HEK293T (cell line): ENCODE data around the gene SURF1.

ENCODE experiments used
- CTCF ChIA-PET: fragments of 350-600 bp; formaldehyde crosslinking; extraction: SDS; loops from one replicate; lab custom pipeline; 2021; ENCODE audit warnings: antibody characterized with exemption, inconsistent platforms; lab: Yijun Ruan, JAX
- POLR2A ChIA-PET: fragments of 350-600 bp; formaldehyde crosslinking; extraction: SDS; loops from one replicate; lab custom pipeline; 2020; ENCODE audit warnings: antibody characterized with exemption, inconsistent platforms; lab: Yijun Ruan, JAX
- DNase-seq: peaks from one replicate; pipeline ENCODE4 v3.0.0; 2012; ENCODE audit warnings: mixed read lengths; ENCODE audit errors: extremely low spot score
- ARNT ChIP-seq: fragments of 450-650 bp; IDR thresholded peaks from 2 replicates; pipeline ENCODE4 v1.6.1; 2017; ENCODE audit warnings: mild to moderate bottlenecking
- BHLHE40 ChIP-seq: fragments of 450-650 bp; IDR thresholded peaks from 2 replicates; pipeline ENCODE4 v1.6.1; 2016; ENCODE audit warnings: mild to moderate bottlenecking, moderate library complexity, borderline replicate concordance
- CTBP1 ChIP-seq: fragments of 450-650 bp; IDR thresholded peaks from 2 replicates; pipeline ENCODE4 v1.6.1; 2016; ENCODE audit warnings: borderline replicate concordance
- ELF4 ChIP-seq: fragments of 450-650 bp; IDR thresholded peaks from 2 replicates; pipeline ENCODE4 v1.6.1; 2017; ENCODE audit warnings: antibody characterized with exemption
- FOXA1 ChIP-seq: fragments of 450-650 bp; IDR thresholded peaks from 2 replicates; pipeline ENCODE4 v1.6.1; 2016; ENCODE audit warnings: mild to moderate bottlenecking
- FOXK2 ChIP-seq: fragments of 450-650 bp; IDR thresholded peaks from 2 replicates; pipeline ENCODE4 v1.6.1; 2016; ENCODE audit warnings: mild to moderate bottlenecking
- FOXM1 ChIP-seq: fragments of 450-650 bp; IDR thresholded peaks from 2 replicates; pipeline ENCODE4 v1.6.1; 2017; ENCODE audit warnings: mild to moderate bottlenecking, borderline replicate concordance
- HDGF ChIP-seq: fragments of 450-650 bp; IDR thresholded peaks from 2 replicates; pipeline ENCODE4 v1.6.1; 2017; ENCODE audit warnings: antibody characterized with exemption, borderline replicate concordance
- L3MBTL2 ChIP-seq: fragments of 450-650 bp; conservative IDR thresholded peaks from 2 replicates; pipeline ENCODE4 v1.6.1; 2016; ENCODE audit warnings: mild to moderate bottlenecking
- LEF1 ChIP-seq: fragments of 450-650 bp; IDR thresholded peaks from 2 replicates; pipeline ENCODE4 v1.6.1; 2017; ENCODE audit warnings: mild to moderate bottlenecking, borderline replicate concordance
- NFRKB ChIP-seq: fragments of 450-650 bp; IDR thresholded peaks from 2 replicates; pipeline ENCODE4 v1.6.1; 2016; ENCODE audit warnings: mild to moderate bottlenecking, moderate library complexity
- PKNOX1 ChIP-seq: fragments of 450-650 bp; IDR thresholded peaks from 2 replicates; pipeline ENCODE4 v1.6.1; 2016
- SP1 ChIP-seq: fragments of 450-650 bp; IDR thresholded peaks from 2 replicates; pipeline ENCODE4 v1.6.1; 2017
- SUZ12 ChIP-seq: fragments of 450-650 bp; IDR thresholded peaks from 2 replicates; pipeline ENCODE4 v1.6.1; 2016; ENCODE audit warnings: mild to moderate bottlenecking
- TARDBP ChIP-seq: fragments of 450-650 bp; IDR thresholded peaks from 2 replicates; pipeline ENCODE4 v1.6.1; 2016
- ZNF384 ChIP-seq: fragments of 450-650 bp; IDR thresholded peaks from 2 replicates; pipeline ENCODE4 v1.6.1; 2016

SURF1 gene

DNA sequence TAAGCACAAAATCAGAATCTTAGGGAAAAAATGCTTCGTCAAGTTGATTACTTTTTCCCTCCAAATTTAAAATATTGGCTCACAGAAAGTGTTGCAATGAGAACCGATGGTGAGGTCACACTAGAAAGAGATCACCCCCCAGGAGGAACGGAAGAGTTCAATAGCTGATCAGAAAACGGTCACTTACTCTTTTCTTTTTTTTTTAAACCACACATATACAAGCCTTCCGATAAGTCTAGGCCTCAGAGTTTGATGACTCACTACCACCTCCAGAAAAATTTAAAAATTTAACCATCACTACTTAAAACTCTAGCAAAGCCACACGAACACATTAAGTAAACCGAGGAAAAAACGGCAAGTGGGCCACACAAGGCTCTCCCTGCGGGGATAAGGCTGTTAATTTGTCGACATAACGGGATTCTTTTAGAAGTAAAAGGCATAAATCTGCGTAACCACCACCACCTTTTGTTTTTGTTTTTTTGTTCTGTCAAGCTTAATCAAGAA is 18.4 kb upstream of the SURF1 start:
- ChIA-PET POLR2A (interaction anchor here (0.6 to 1.4 kb wide), 10 partner anchors 11 to 104 kb away, joined by 3 to 15 read pairs (median 5); partner anchors contain the start of genes CACFD1, MED22, RPL7A and SLC2A6), CTCF (interaction anchor here (0.5 kb wide), 1 partner anchor 214 kb away, joined by 4 read pairs; no protein-coding TSS in a partner anchor)
- no peak for DNase-seq
- TF ChIP-seq NFRKB (no peak), CTBP1 (no peak), ARNT (no peak), SUZ12 (no peak)

DNA sequence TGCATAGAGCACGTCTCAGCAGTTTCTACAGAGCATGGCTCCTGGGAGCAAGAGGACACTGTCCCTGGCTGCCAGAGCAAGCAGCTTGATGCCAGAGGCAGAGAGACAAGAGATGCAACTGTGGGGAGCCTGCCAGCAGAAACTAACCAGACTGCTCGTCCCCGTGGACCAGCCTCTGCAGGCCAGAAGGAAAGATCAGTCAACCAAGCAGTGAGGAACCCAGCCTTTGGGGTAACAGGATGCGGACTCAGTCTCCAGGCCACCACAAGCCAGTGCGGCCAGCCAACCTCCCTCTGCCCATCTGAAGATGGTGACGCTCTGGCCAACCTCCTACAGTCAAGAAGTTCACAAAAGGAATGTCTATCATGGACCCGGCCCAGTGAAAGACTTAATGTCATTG is 15.9 kb upstream of the SURF1 start:
- POLR2A ChIA-PET = interaction anchor here (1.1 to 1.6 kb wide), 3 partner anchors 16 to 254 kb away, joined by 3 to 6 read pairs (median 4); partner anchors contain the start of genes MED22, RPL7A and SURF1
- CTCF ChIA-PET = interaction anchor here (1.0 kb wide), 1 partner anchor 21 kb away, joined by 3 read pairs; no protein-coding TSS in a partner anchor
- DNase-seq = no peak
- TF ChIP-seq PKNOX1 (no peak), CTBP1 (no peak), TARDBP (no peak)

DNA sequence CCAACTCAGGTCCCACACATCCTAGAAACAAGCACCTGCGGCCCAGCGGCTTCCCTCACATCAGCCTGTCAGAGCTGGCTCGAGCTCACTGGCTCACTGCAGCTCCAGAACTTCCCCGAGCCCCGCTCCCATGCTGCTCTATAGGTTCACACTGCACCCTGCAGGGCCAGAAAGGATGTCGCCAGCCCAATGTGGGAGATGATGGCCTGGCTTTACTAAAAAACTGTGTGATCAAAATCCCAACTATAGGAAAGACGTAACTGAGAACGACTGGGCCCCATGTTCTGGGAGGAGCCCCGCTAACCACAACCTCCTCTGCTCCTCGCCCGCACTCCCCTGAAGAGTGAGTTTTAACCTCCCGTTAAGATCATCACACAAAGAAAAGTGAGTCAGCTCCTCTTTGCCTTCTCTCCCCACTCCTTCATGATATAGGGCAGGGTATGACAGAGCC is 15.0 kb upstream of the SURF1 start:
- TF ChIP-seq CTBP1 (no peak), HDGF (no peak)
- CTCF ChIA-PET = no interaction called here
- DNase-seq = no peak
- POLR2A ChIA-PET = interaction anchor here (1.1 to 1.7 kb wide), 3 partner anchors 15 to 253 kb away, joined by 3 to 6 read pairs (median 4); partner anchors contain the start of genes MED22, RPL7A and SURF1

DNA sequence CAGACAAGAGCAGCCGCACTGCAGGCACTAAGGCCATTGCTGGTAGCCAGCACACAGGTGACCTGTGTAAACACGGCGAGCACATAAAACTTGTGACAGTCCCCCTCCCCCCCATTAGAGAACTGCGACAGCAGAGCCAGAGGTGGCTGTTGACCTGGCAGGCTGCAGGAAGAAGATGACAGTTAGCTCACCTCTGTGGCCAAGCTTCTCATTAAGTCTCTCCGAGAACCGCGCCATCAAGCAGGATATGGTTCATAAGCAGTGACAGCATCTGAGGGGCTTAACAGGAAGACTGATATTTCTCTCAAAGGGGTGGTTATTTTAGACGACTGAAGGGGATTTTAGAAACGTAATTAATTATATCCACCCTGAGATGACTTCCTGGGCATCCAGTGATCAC is 14.4 kb upstream of the SURF1 start:
- no peak for TF ChIP-seq LEF1
- TF ChIP-seq HDGF = no peak
- no peak for TF ChIP-seq ZNF384
- no peak for TF ChIP-seq TARDBP
- no peak for TF ChIP-seq ELF4
- no peak for TF ChIP-seq ARNT
- no peak for TF ChIP-seq L3MBTL2
- DNase-seq = no peak
- ChIA-PET POLR2A (interaction anchor here (1.7 kb wide), 1 partner anchor 23 kb away, joined by 6 read pairs; the partner anchor contains the start of genes MED22 and RPL7A), CTCF (no interaction called here)

GRCh38 chr9:133369933-133370332 is 13.6 kb upstream of the SURF1 start:
- ChIA-PET CTCF (no interaction called here), POLR2A (interaction anchor here (1.7 kb wide), 1 partner anchor 22 kb away, joined by 6 read pairs; the partner anchor contains the start of genes MED22 and RPL7A)
- DNase-seq = no peak
- TF ChIP-seq ELF4 (no peak), BHLHE40 (no peak), HDGF (no peak)

- no peak for DNase-seq
- CTCF ChIA-PET = no interaction called here
- POLR2A ChIA-PET = interaction anchor here (0.5 kb wide), 1 partner anchor 9 kb away, joined by 3 read pairs; no protein-coding TSS in a partner anchor
- TF ChIP-seq FOXM1 = no peak
These were observed 13.1 kb upstream of the SURF1 start for GRCh38 chr9:133369422-133369821.

DNA sequence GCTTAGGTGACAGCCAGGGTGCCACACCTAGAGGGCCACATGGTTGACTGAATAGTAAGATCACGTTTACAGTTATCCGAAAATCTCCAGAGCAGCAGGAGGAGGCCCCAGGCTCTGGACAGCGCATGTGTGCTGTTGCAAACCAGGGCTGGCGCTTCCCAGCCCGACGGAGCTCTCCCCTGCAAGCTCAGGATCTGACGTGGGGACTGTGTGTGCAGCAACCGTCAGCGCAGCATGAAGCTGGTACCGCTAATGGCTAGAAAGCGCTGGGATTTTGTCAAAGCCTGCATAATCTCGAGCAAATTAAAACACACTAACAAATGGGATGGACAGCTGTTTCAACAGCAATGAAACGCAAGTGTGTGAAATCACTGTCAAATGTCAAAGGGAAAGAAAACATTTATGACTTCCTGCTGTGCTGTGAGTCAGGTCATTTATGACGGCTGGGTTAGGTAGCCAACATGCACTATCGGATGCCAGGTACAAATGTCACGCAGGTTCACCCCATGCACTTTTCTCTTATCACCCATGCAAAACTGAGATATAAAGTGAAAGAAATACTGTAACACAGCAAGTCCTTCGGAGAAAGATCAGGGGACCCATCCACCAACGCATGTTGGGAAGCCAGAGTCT is 12.1 kb upstream of the SURF1 start:
- ChIA-PET POLR2A (interaction anchor here (0.6 to 1.2 kb wide), 2 partner anchors 9 to 20 kb away, joined by 3 to 5 read pairs; partner anchors contain the start of genes MED22 and RPL7A), CTCF (no interaction called here)
- no peak for TF ChIP-seq BHLHE40
- TF ChIP-seq TARDBP = no peak
- no peak for TF ChIP-seq CTBP1
- TF ChIP-seq FOXA1 = no peak
- no peak for TF ChIP-seq FOXK2
- no peak for TF ChIP-seq L3MBTL2
- TF ChIP-seq ELF4 = no peak
- no peak for TF ChIP-seq SUZ12
- no peak for TF ChIP-seq ZNF384
- no peak for TF ChIP-seq HDGF
- no peak for TF ChIP-seq ARNT
- no peak for TF ChIP-seq SP1
- no peak for DNase-seq

DNA sequence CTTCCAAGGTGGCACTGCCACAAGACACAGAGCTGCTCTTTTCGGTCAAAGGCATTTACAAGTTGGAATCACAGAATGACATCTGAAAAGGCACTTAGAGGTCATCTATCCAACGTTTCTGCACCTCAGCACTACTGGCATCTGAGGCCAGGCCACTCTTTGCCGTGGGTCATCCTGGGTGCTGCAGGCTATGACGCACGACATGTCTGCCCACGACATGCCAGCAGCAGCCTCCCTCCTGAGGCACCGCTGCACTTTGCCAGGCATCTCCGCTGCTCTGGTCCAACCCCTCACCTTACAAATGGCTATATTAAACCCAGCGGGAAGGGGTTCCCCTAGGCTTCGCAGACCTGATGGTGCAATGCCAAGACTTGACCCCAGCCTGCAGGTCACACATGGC is 11.5 kb upstream of the SURF1 start:
- no peak for DNase-seq
- ChIA-PET CTCF (no interaction called here), POLR2A (interaction anchor here (1.2 kb wide), 1 partner anchor 20 kb away, joined by 5 read pairs; the partner anchor contains the start of genes MED22 and RPL7A)
- TF ChIP-seq L3MBTL2 (no peak), FOXM1 (no peak), SP1 (no peak), HDGF (no peak), ARNT (no peak), CTBP1 (no peak), LEF1 (no peak), FOXK2 (no peak), TARDBP (no peak), PKNOX1 (no peak), SUZ12 (no peak), NFRKB (no peak), ELF4 (no peak), ZNF384 (no peak)
